ENCODE results near the gene GRAMD1B. TPM values are rescaled to one million over a fixed set of nuclear protein-coding genes. Genes with fewer than 3 reads are reported as not detected.
A peak's percentile ranks its signal among the peaks of the same experiment; 100 is the strongest.

Gene GRAMD1B
- total RNA-seq, 4 donors from 2014 or later = 2.2 to 4.0 (median 3.5) TPM

DNA sequence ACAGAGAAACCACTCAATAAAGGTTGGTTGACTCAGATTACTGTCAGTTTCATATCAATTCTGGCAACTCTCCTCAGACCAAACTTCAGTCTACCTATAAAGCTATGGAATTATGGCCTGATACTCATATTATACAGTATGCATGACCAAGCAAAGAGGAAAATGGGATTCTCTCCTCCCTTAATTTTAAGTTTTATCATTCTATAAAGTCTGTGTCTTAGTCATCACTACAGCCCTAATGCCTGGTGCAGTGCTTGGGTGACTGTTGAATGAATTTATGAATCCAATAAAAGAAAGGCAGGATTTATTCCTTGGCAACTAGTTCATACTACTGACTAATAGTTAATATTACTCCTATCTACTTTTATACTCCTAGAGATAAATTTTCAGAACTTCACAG, 37.6 kb upstream of the GRAMD1B start:
- intact Hi-C loops (cut with DNase I) = no loop called here
- TF ChIP-seq, protein P1, sequence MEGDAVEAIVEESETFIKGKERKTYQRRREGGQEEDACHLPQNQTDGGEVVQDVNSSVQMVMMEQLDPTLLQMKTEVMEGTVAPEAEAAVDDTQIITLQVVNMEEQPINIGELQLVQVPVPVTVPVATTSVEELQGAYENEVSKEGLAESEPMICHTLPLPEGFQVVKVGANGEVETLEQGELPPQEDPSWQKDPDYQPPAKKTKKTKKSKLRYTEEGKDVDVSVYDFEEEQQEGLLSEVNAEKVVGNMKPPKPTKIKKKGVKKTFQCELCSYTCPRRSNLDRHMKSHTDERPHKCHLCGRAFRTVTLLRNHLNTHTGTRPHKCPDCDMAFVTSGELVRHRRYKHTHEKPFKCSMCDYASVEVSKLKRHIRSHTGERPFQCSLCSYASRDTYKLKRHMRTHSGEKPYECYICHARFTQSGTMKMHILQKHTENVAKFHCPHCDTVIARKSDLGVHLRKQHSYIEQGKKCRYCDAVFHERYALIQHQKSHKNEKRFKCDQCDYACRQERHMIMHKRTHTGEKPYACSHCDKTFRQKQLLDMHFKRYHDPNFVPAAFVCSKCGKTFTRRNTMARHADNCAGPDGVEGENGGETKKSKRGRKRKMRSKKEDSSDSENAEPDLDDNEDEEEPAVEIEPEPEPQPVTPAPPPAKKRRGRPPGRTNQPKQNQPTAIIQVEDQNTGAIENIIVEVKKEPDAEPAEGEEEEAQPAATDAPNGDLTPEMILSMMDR (IDR thresholded peaks at IDR 0.05) = no peak
- TF ChIP-seq POLR2A (IDR thresholded peaks at IDR 0.05; ENCODE audit: low read depth) = no peak
- TF ChIP-seq EP300 (IDR thresholded peaks at IDR 0.05) = no peak
- TF ChIP-seq POLR2AphosphoS5 (IDR thresholded peaks at IDR 0.05) = no peak
- H3K27ac ChIP-seq (replicated peaks in 1 of 4) = no peak overlapping the region
- DNase-seq (ENCODE audit: extremely low spot score) = no peak
- no peaks in the 10 kb centered on the region for H3K36me3 ChIP-seq
- H3K4me1 ChIP-seq = no peaks in the 10 kb centered on the region
- H3K9me3 ChIP-seq = no peaks in the 10 kb centered on the region
- H3K4me3 ChIP-seq = no peak overlapping the region
- no peaks in the 10 kb centered on the region for H3K27me3 ChIP-seq

DNA sequence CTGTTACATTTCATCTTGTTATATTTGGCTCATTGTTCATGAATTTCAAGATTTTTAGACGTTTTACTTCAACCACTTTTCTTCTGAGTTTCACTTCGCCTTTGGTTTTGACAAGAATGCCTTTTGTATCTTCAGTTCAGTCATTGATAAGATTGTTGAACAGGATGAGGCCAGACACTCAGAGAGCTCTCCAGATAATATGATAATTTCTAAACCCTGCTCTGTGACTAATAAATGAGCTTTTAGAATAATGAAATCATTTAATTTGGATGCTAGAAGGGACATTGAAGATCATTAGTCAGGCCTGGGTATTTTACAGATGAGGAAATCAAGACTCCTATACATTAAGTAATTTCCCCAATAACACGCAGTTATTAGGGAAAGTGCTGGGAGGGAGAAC, 37.2 kb upstream of the GRAMD1B start:
- Histone ChIP-seq H3K4me1 (no peaks in the 10 kb centered on the region), H3K36me3 (no peaks in the 10 kb centered on the region), H3K27ac (replicated peaks in 1 of 4) (no peak overlapping the region), H3K4me3 (no peak overlapping the region), H3K9me3 (no peaks in the 10 kb centered on the region), H3K27me3 (no peaks in the 10 kb centered on the region)
- no peak for DNase-seq (ENCODE audit: extremely low spot score)
- TF ChIP-seq POLR2A (IDR thresholded peaks at IDR 0.05; ENCODE audit: low read depth) (no peak), EP300 (IDR thresholded peaks at IDR 0.05) (no peak), POLR2AphosphoS5 (IDR thresholded peaks at IDR 0.05) (no peak)
- TF ChIP-seq, protein P1 (IDR thresholded peaks at IDR 0.05) = no peak
- 71% methylated on average over 3 of the region's 3 CpGs for WGBS
- intact Hi-C loops (cut with DNase I) = no loop called here

DNA sequence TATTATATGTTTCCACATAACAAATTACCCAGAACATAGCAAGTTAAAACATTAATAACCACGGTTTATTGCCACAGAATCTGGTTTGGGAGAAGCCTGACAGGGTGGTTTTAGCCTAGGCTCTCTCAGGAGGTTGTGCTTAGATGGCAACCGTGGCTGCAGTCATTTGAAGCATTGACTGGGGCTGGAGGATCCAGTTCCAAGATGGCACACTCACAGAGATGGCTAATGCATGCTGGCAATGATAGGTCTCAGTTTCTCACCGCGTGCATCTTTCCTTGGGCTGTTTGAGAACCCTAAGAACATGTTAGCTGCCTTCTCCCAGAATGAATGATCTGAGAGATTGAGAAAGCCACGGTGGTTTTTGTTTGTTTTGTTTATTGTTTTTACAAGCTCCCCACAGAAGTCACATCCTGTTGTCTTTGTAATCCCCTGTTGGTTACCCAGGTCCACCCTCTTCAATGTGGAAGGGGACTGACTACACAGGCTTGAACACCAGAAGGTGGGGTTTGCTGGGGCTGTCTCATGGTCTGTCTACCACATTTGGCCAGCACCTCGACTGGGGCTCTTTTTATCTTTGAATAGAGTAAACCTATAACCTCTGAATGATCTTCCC, 36.6 kb upstream of the GRAMD1B start:
- Histone ChIP-seq H3K27me3 (no peaks in the 10 kb centered on the region), H3K4me3 (no peak overlapping the region), H3K4me1 (no peaks in the 10 kb centered on the region), H3K36me3 (no peaks in the 10 kb centered on the region), H3K9me3 (no peaks in the 10 kb centered on the region), H3K27ac (replicated peaks in 1 of 4) (no peak overlapping the region)
- TF ChIP-seq POLR2A (IDR thresholded peaks at IDR 0.05; ENCODE audit: low read depth) (no peak), POLR2AphosphoS5 (IDR thresholded peaks at IDR 0.05) (no peak), EP300 (IDR thresholded peaks at IDR 0.05) (no peak)
- TF ChIP-seq, protein P1 (IDR thresholded peaks at IDR 0.05) = no peak
- DNase-seq (ENCODE audit: extremely low spot score) = no peak
- intact Hi-C loops (cut with DNase I) = no loop called here
- WGBS = 67% methylated on average over 6 of the region's 6 CpGs

DNA sequence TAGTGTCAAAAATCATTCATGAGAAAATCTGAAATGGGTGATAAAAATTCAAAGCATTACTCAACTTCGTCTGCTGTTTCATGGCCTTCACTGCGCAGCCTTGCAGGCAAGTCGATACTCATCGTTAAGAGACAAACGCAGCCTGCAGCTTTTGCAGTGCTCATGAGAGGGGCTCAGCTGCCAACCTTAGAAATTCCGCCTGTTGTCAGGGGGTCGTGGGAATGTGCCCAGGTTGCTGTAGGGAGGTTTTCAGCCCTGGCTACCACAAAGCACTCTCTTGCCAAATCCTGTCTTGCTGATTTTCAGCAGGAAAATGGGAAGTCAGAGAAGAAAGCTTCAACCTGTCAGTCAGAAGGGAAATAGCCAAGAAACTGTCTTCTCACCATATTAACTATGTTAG, 25.4 kb upstream of the GRAMD1B start:
- H3K27me3 ChIP-seq = peaks cover 0 to 34% (median 0%) of the 10 kb centered on the region in 4 donors
- no peak overlapping the region for H3K4me3 ChIP-seq
- 54% methylated on average over 7 of the region's 7 CpGs for WGBS
- no peak for TF ChIP-seq POLR2AphosphoS5 (IDR thresholded peaks at IDR 0.05)
- no peak for TF ChIP-seq EP300 (IDR thresholded peaks at IDR 0.05)
- TF ChIP-seq, protein P1 (IDR thresholded peaks at IDR 0.05) = no peak
- no peak for TF ChIP-seq POLR2A (IDR thresholded peaks at IDR 0.05; ENCODE audit: low read depth)
- H3K36me3 ChIP-seq = no peaks in the 10 kb centered on the region
- H3K4me1 ChIP-seq = peaks cover 11 to 18% (median 15%) of the 10 kb centered on the region in 4 donors
- peak; percentile 89 for DNase-seq (ENCODE audit: extremely low spot score)
- H3K27ac ChIP-seq (replicated peaks in 1 of 4) = no peak overlapping the region
- intact Hi-C loops (cut with DNase I) = loop anchor here (5.0 kb wide), 2 partner anchors 73 to 102 kb away; no protein-coding TSS in a partner anchor
- H3K9me3 ChIP-seq = no peaks in the 10 kb centered on the region
